KMS-11 (cell line): ENCODE measurements around the gene MTPN.
A peak's percentile ranks its signal among the peaks of the same experiment; 100 is the strongest.

ENCODE experiments used
- H2AFZ ChIP-seq: fragments of 200-600 bp; sonication (generic); 2 replicates; pipeline ENCODE4 v1.6.1; 2016; ENCODE audit warnings: antibody characterized with exemption, mixed run types, low read depth
- H3K27ac ChIP-seq: fragments of 200-600 bp; sonication (generic); 2 replicates; pipeline ENCODE4 v1.6.1; 2016; ENCODE audit warnings: mild to moderate bottlenecking, mixed run types
- H3K27me3 ChIP-seq: fragments of 200-600 bp; sonication (generic); 2 replicates; pipeline ENCODE4 v1.6.1; 2017; ENCODE audit warnings: mild to moderate bottlenecking, low read depth, mixed run types, moderate library complexity; ENCODE audit not compliant: insufficient read depth
- H3K36me3 ChIP-seq: fragments of 200-600 bp; sonication (generic); 2 replicates; pipeline ENCODE4 v1.6.1; 2017; ENCODE audit warnings: mild to moderate bottlenecking, mixed run types; ENCODE audit not compliant: insufficient read depth
- H3K4me1 ChIP-seq: fragments of 200-600 bp; sonication (generic); 2 replicates; pipeline ENCODE4 v1.6.1; 2016; ENCODE audit warnings: mild to moderate bottlenecking, low read depth, mixed run types; ENCODE audit not compliant: poor library complexity, severe bottlenecking
- H3K4me2 ChIP-seq: fragments of 200-600 bp; sonication (generic); 2 replicates; pipeline ENCODE4 v1.7.0; 2016; ENCODE audit warnings: mild to moderate bottlenecking, mixed run types
- H3K4me3 ChIP-seq: fragments of 200-600 bp; sonication (generic); IDR thresholded peaks from 2 replicates; pipeline ENCODE4 v1.6.1; 2017; ENCODE audit warnings: low read depth, low read length, mixed read lengths; ENCODE audit not compliant: insufficient read depth
- H3K79me2 ChIP-seq: fragments of 200-600 bp; sonication (generic); 2 replicates; pipeline ENCODE4 v1.6.1; 2016; ENCODE audit warnings: low read depth, mixed run types; ENCODE audit not compliant: insufficient read depth
- H3K9ac ChIP-seq: fragments of 200-600 bp; sonication (generic); 2 replicates; pipeline ENCODE4 v1.6.1; 2016; ENCODE audit warnings: mild to moderate bottlenecking, mixed run types
- H4K20me1 ChIP-seq: fragments of 200-600 bp; sonication (generic); 2 replicates; pipeline ENCODE4 v1.6.1; 2016; ENCODE audit warnings: mild to moderate bottlenecking, mixed run types; ENCODE audit not compliant: insufficient read depth
- CTCF ChIP-seq: fragments of 200-600 bp; sonication (generic); conservative IDR thresholded peaks from 2 replicates; pipeline ENCODE4 v1.6.1; 2017; ENCODE audit warnings: low read depth, mild to moderate bottlenecking, antibody characterized with exemption, low read length, moderate library complexity, mixed read lengths

The MTPN gene

DNA sequence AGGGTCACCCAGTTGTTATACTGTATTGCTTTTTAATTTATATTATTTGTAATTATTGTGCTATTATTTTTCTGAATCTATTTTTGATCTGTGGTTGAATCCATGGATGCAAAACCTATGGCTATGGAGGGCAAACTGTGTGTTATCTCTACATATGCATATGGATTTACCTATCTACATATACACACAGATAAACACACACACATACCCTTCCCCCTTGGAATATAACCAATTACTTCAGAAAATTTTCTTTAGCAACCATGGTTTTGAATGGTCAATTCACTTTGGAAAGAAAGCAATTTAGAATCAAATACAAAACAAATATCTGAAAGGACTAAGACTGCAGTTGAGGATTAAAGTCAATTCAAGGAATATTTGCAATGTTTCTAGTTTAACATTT lies 39.1 kb downstream of the MTPN start:
- no peak for TF ChIP-seq CTCF
- no peaks in the 10 kb centered on the region for H4K20me1 ChIP-seq
- H3K4me2 ChIP-seq = no peak overlapping the region
- H3K4me3 ChIP-seq = no peak overlapping the region
- H3K79me2 ChIP-seq = peaks cover 81% of the 10 kb centered on the region
- no peak overlapping the region for H3K27ac ChIP-seq
- H3K27me3 ChIP-seq = no peaks in the 10 kb centered on the region
- H2AFZ ChIP-seq = no peak overlapping the region
- peaks cover 50% of the 10 kb centered on the region for H3K4me1 ChIP-seq
- no peaks in the 10 kb centered on the region for H3K36me3 ChIP-seq
- no peak overlapping the region for H3K9ac ChIP-seq

DNA sequence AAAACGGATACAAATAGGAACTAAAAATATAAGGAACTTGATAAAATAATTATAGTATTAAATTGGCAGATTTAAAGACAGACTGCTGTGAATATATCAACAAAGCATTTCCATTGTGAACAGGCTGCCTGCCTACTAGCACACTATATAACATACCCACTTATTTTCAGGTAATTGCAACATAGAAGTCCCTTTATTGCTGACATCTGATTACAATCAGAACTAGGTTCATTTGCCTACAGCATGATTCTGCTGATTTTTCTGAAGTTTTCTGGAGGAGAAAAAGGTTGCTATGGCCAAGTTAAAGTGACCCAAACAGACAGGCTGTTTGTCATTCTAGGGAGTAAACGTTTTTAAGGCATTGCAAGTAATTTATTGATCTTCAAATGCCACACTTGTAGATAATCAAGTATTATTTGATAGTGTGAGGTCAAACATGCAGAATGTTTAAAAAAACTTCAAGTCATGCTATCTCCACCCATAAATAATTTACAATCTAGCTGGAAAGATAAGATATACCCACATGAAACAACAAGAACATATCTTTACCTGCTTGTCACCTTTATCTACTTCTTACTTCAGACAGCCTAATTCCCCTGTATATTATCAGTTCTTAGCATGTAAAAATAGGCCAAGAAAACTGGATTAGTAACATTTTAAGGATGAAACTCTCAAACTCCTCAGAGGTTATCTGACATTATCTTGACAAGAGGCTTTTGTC lies 40.5 kb downstream of the MTPN start:
- Histone ChIP-seq H3K27ac (no peak overlapping the region), H3K27me3 (no peaks in the 10 kb centered on the region), H3K4me1 (peaks cover 61% of the 10 kb centered on the region), H3K9ac (no peak overlapping the region), H3K4me3 (no peak overlapping the region), H3K79me2 (peaks cover 84% of the 10 kb centered on the region), H3K36me3 (no peaks in the 10 kb centered on the region), H2AFZ (no peak overlapping the region), H4K20me1 (no peaks in the 10 kb centered on the region), H3K4me2 (no peak overlapping the region)
- no peak for TF ChIP-seq CTCF

DNA sequence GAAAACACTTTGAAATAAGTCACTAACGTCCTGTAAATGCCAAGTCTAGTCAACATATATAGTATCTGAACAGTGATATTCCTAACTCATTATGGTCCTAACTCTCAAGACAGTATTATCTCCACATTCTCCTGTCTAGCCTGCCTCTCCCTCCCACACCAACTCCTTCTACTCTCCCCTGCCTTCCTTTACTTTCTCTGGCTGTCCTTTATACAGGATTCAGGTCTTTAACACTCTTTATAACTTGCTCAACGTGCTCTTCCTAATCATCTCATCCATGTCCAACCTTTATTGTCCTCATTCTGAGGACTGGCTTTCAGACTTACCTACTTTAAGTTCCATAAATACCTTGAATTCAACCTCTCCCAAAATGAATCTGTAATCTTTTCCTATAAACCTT lies 42.5 kb downstream of the MTPN start:
- Histone ChIP-seq H3K4me3 (no peak overlapping the region), H3K79me2 (peaks cover 79% of the 10 kb centered on the region), H2AFZ (no peak overlapping the region), H4K20me1 (no peaks in the 10 kb centered on the region), H3K9ac (no peak overlapping the region), H3K27ac (no peak overlapping the region), H3K4me2 (no peak overlapping the region), H3K36me3 (no peaks in the 10 kb centered on the region), H3K4me1 (peaks cover 63% of the 10 kb centered on the region), H3K27me3 (no peaks in the 10 kb centered on the region)
- no peak for TF ChIP-seq CTCF

- no peaks in the 10 kb centered on the region for H4K20me1 ChIP-seq
- H3K9ac ChIP-seq = no peak overlapping the region
- H3K4me1 ChIP-seq = peaks cover 72% of the 10 kb centered on the region
- H3K36me3 ChIP-seq = no peaks in the 10 kb centered on the region
- peaks cover 77% of the 10 kb centered on the region for H3K79me2 ChIP-seq
- no peaks in the 10 kb centered on the region for H3K27me3 ChIP-seq
- H3K4me2 ChIP-seq = 0 out of 2 replicates have a peak overlapping the region, but pooled peaks have one; percentile 4
- no peak overlapping the region for H3K27ac ChIP-seq
- H3K4me3 ChIP-seq = no peak overlapping the region
- no peak for TF ChIP-seq CTCF
- no peak overlapping the region for H2AFZ ChIP-seq
Observed at GRCh38 chr7:135933509-135934188, 43.5 kb downstream of the MTPN start.
